NCI-H1417 (cell line): ENCODE data around the gene ZNF383.
A peak's percentile ranks its signal among the peaks of the same experiment; 100 is the strongest.
"Not testable (repeated sequence)": the region's sequence is repeated elsewhere in the genome, so short reads cannot be mapped to it uniquely, and the experiment has no call there.

Experiments
- DNase-seq, 3 experiments: peaks; one replicate each; lab custom pipeline; 2025; lab: John Stamatoyannopoulos, UW

The ZNF383 gene

DNA sequence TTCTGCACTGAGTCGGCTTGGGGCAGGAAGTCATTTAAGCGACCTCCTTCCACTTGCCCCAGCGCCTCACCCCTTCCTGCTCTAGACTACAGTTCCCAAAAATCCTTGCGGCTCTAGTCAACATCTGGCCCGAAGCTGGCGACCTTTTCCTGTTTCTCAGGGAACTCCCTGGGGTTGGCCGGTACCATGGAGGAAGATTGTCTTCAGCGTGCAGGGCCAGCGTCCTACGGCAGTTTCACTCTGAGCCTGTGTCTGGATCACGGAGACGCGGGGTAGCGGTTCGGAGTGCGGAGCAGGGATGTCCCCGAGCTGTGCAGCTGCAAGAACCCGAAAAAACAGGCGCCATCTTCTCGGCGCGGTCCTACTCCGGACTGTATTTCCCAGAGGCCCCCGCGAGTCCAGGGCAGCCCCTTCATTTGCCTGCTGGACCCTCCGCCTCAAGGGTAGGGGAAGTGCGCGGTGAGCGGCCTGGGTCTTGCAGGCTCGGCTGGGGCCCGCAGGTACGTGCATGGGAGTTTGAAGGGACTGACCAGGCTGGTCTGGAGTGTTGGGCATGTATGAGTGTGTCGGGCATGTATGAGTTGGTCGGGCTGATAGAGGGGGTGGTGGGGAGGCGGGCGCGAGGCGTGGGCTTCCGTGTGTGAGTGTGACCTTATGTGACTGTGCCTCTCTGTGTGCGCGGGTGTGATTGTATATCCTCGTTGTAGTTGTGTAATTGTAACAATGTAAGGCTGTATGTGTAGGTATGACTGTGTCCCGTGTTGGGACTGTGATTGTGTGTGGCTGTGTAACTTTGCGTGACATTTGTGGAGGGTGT is at the start of gene ZNF383:
Gene ZNF383 (plus strand): TSS at position 440 of the 817 bp plus-strand sequence. CDS start 12,240 bp downstream, outside the sequence.
- DNase-seq = peak; percentile 90 to 93 (median 92)

GRCh38 chr19:37172368-37173366 is 45.3 kb upstream of the ZNF383 start, which contains the start of gene ZNF585A:
Gene ZNF585A (minus strand): TSS chr19:37172695. CDS start chr19:37169910, 2,785 bp downstream.
- DNase-seq = peak; percentile 90 to 98 (median 98)

GRCh38 chr19:37186071-37186470 is 31.9 kb upstream of the ZNF383 start:
- not testable (repeated sequence) for DNase-seq

DNA sequence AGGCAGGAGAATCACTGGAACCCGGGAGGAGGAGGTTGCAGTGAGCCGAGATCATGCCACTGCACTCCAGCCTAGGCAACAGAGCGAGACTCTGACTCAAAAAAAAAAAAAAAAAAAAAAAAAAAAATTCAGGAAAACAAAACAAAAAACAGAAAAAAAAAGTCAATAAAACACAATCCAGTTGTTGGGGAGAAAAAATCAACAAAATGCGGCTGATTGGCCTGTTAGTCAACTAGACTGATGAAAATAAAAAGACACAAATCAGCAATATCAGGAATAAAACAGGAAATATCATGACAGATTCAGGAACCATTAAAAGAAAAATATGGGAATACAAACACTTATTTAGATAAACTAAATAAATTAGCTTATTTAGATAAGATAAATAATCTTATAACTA is 22.8 kb upstream of the ZNF383 start:
- not testable (repeated sequence) for DNase-seq

DNA sequence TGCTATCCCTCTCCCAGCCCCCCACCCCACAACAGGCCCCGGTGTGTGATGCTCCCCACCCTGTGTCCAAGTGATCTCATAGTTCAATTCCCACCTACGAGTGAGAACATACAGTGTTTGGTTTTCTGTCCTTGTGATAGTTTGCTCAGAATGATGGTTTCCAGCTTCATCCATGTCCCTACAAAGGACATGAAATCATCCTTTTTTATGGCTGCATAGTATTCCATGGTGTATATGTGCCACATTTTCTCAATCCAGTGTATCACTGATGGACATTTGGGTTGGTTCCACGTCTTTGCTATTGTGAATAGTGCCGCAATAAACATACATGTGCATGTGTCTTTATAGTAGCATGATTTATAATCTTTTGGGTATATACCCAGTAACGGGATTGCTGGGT is 20.9 kb upstream of the ZNF383 start:
- not testable (repeated sequence) for DNase-seq

GRCh38 chr19:37197768-37198167 is 20.2 kb upstream of the ZNF383 start:
- no peak for DNase-seq

- DNase-seq = no peak
Observed at GRCh38 chr19:37217480-37217774, 587 bp upstream of the ZNF383 start.

DNA sequence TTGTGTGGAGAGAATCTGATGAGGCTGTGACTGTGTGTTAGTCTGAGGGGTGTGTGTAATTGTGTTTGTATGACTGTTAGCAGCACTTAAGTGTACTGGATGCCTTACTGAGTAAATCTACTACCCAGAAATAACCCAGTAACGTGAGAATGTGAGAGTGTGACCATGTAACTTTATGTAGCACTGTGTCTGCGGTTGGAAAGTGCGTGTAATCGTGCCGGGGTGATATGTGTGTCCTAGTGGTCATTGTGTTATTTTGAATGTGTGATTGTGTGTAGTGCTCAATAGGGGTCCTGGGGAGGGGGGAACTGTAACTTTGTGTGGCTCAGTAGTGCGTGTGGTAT is 550 bp downstream of the ZNF383 start:
- DNase-seq = peak in 1 of 3 experiments; percentile 18

DNA sequence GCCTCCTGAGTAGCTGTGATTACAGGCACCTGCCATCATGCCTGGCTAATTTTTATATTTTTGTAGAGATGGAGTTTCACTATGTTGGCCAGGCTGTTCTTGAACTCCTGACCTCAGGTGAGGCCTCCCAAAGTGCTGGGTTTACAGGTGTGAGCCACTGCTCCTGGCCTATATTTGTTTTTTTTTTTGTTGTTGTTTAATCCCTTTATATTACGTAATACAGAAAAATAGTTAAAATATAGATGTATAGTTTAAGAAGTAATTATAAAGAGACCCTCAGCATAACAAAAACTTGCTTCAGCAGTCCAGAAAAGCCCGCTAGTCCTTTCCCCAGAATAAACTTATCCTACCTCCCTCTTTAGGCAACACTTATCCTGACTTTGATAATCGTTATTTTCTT is 2.4 kb downstream of the ZNF383 start:
- DNase-seq = no peak

DNA sequence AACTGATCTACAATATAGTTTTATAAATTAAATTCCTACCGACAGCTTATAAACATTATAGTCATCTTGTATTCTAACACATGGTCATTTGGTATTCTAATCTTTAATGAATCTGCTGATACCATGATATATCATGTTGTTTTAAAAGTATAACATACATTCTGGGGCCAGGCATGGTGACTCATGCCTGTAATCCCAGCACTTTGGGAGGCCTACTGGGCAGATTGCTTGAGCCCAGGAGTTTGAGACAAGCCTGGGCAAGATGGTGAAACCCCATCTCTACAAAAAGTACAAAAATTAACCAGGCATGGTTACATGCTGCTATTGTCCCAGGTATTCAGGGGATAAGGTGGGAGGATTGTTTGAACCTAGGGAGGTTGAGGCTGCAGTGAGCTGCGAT is 3.1 kb downstream of the ZNF383 start:
- no peak for DNase-seq

DNA sequence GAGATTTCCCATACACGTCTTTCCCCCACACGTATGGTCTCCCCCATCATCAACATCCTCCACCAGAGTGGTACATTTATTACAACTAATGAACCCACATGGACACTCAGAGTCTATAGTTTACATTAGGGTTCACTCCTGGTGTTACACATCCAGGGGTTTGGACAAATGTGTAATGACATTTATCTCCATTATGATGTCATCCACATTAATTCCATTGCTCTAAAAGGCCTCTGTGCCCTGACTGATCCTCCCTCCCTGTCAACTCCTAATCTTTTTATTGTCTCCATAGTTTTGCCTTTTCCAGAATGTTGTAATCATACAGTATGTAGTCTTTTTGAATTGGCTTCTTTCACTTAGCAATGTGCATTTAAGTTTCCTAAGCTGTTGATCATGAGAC is 8.2 kb downstream of the ZNF383 start:
- no peak for DNase-seq

- DNase-seq = peak; percentile 30 to 80 (median 51)
Observed at GRCh38 chr19:37227996-37228395, 10.0 kb downstream of the ZNF383 start.

DNA sequence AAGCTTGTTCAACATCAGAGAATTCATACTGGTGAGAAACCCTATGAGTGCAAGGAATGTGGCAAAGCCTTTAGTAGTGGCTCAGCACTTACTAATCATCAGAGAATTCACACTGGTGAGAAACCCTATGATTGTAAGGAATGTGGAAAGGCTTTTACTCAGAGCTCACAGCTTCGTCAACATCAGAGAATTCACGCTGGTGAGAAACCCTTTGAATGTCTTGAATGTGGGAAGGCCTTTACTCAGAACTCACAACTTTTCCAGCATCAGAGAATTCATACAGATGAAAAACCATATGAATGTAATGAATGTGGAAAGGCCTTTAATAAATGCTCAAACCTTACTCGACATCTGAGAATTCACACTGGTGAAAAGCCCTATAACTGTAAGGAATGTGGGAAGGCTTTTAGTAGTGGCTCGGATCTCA is 25.2 kb downstream of the ZNF383 start:
- DNase-seq = no peak

DNA sequence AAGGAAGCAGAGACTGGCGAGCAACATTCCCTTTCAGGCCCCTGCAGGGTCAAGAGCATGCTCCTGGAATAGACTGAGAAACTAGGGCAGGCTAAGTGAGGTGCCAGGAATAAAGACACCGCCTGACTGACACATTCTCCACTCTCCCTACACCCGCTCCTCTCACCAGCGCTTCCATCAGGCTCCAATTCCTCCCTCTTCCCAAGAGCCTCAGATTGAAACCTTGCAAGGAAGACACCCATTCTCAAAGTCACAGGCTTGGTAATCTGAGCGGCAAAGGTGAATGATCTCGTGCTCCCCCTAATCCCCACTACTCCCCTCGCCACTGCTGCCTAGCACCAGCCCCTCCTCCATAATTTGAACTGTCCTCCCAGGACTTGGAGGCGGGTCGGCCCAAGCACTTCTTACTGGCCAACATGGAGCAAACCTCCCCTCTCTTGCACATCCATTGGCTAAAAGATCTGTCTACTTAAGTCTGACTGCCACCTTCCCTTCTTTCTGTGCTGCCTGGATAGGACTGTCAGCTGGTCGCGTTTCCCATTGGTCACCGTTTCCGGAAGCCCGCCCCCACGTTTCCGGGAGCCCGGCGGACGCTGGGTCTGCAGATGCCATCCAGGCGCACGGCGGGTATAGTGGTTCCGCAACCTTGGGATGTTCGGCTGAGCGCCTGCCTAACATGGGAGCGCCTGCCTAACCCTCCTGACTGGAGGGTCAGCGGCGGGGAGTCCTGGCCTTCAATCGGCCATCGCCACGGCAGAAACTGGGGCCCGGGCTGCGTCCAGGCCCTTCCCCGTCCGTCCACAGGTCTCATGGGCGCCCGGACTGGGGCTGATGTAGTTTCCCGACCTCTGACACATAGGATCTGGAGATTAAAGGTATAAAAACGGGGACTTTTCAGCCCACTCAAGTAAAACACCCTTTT is 33.6 kb downstream of the ZNF383 start:
- DNase-seq = peak; percentile 87 to 97 (median 89)

DNA sequence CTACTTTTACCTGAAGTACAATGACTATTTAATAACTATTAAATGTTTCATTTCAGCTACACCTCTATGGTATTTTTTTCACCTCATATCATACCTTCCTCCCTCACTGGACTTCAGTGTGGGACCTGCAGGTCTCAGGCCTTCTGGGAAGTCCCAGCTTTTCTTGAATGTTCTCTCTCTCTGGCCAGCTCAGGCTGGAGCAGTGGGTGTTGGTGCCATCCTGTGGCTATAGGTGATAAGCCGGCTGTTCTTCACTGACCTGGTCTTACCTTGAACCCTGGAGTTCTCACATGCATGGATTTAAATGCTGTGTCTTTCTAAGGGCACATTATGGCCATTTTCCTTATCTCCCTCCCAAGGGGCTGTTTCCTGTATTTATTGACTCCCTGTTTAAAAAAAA is 45.0 kb downstream of the ZNF383 start:
- not testable (repeated sequence) for DNase-seq

DNA sequence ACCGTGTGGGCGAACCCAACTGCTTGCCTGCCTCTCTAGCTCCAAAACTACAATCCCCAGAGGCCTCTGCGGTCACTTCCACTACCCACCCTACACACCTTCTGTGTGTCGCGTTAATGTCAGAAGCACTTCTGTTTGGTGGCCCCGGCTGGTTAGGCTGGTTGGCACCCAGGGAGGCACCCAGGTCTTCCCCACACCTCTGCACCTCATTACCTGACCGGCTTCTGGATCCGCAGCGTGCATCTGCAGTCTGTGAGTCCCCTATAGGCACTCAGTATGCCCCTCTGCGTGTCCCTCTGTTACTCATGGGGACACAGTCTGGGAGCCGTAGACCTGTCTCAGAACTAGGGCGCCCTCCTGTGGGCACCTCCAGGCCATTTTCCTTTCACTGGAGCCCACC is 49.0 kb downstream of the ZNF383 start:
- not testable (repeated sequence) for DNase-seq

GRCh38 chr19:37267755-37268154 is 49.7 kb downstream of the ZNF383 start:
- not testable (repeated sequence) for DNase-seq

GRCh38 chr19:37280656-37281055 is 62.6 kb downstream of the ZNF383 start:
- not testable (repeated sequence) for DNase-seq

DNA sequence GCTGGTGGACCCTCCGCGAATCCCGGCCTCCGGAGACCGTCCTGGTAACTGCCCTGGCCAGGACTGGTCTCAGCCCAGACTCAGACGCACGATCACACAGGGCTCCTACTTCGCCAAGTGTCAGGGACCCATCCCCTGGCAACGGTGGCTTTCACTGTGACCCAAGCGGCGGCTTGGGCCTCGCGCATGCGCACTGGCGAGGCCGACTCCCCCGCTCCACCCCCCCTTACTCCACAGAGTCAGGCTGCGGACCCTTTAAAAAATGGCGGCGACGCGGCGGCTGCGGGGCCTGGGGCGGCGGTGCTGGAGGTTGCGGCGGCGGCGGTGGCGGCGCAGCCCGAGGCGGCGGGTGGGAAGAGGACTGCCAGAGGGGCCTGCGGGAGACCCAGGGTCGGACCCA is 66.0 kb downstream of the ZNF383 start:
- DNase-seq = not testable (repeated sequence)

DNA sequence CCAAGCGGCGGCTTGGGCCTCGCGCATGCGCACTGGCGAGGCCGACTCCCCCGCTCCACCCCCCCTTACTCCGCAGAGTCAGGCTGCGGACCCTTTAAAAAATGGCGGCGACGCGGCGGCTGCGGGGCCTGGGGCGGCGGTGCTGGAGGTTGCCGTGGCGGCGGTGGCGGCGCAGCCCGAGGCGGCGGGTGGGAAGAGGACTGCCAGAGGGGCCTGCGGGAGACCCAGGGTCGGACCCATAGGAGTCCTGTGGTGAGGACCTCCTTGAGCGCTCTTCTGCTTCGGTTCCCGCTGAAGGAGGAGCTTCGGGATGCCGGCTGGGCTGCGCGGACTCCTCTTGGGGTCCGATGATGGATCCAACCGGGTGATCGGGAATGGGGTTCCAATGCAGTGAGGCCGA is 71.2 kb downstream of the ZNF383 start:
- DNase-seq = not testable (repeated sequence)
